D341Med (cell line): Measurements from ENCODE around the gene COMP.

Source experiments
- DNase-seq: peaks from one replicate; pipeline ENCODE4 v3.0.0; 2012; ENCODE audit warnings: low spot score

Gene COMP

GRCh38 chr19:18768997-18769891 is 21.9 kb downstream of the COMP start:
- no peak for DNase-seq

GRCh38 chr19:18768046-18768771 is 22.9 kb downstream of the COMP start:
- DNase-seq = no peak

GRCh38 chr19:18765224-18765623 is 25.9 kb downstream of the COMP start:
- DNase-seq = no peak

- DNase-seq = no peak
Measured at GRCh38 chr19:18764591-18765051, 26.5 kb downstream of the COMP start.

- DNase-seq = no peak
Measured at GRCh38 chr19:18763674-18764590, 27.2 kb downstream of the COMP start.

- peak; percentile 85 for DNase-seq
Measured at GRCh38 chr19:18762125-18763023, 28.7 kb downstream of the COMP start.

- DNase-seq = no peak
Measured at GRCh38 chr19:18761531-18762110, 29.5 kb downstream of the COMP start.

GRCh38 chr19:18760440-18761383 is 30.4 kb downstream of the COMP start:
- DNase-seq = no peak

- DNase-seq = no peak
Measured at GRCh38 chr19:18759995-18760426, 31.1 kb downstream of the COMP start.

- no peak for DNase-seq
Measured at GRCh38 chr19:18759304-18759994, 31.7 kb downstream of the COMP start.

- no peak for DNase-seq
Measured at GRCh38 chr19:18756896-18757295, 34.2 kb downstream of the COMP start.

GRCh38 chr19:18754501-18754900 is 36.6 kb downstream of the COMP start:
- no peak for DNase-seq

- no peak for DNase-seq
Measured at GRCh38 chr19:18751571-18751970, 39.5 kb downstream of the COMP start.

- DNase-seq = no peak
Measured at GRCh38 chr19:18750295-18750970, 40.7 kb downstream of the COMP start.

- no peak for DNase-seq
Measured at GRCh38 chr19:18749362-18750231, 41.5 kb downstream of the COMP start.

- no peak for DNase-seq
Measured at GRCh38 chr19:18746401-18747325, 44.4 kb downstream of the COMP start.
